Spleen (tissue), 7 donors: Measurements from ENCODE around the gene OXT.

ENCODE experiments used
- POLR2A ChIP-seq, 3 donors: fragments of 450-650 bp; IDR thresholded peaks; one replicate each; pipeline ENCODE4 v1.5.1; 2017; ENCODE audit warnings: antibody characterized with exemption in 3 of 3, mild to moderate bottlenecking in 1 of 3
- TF ChIP-seq, protein P1 (sequence below), 11 experiments: fragments of 200-600 bp in 7 of 11; fragments of 450-650 bp in 4 of 11; sonication (generic) in 4 of 11; IDR thresholded peaks in 8 of 11; conservative IDR thresholded peaks in 3 of 11; 1 replicate in 7 of 11; 2 replicates in 4 of 11; pipeline versions ENCODE4 v1.4.0 to v1.8.0; 2016 to 2021; ENCODE audit warnings: antibody characterized with exemption in 11 of 11, inconsistent platforms in 4 of 11, mild to moderate bottlenecking in 1 of 11
- donor health status: DM: no; HTN: no; CAD: no; lungs with moderate emphysema.
- donor health status: DM: no; HTN: no; CAD: no.
- donor health status: DM: no; HTN: no; CAD: no.

DNA sequence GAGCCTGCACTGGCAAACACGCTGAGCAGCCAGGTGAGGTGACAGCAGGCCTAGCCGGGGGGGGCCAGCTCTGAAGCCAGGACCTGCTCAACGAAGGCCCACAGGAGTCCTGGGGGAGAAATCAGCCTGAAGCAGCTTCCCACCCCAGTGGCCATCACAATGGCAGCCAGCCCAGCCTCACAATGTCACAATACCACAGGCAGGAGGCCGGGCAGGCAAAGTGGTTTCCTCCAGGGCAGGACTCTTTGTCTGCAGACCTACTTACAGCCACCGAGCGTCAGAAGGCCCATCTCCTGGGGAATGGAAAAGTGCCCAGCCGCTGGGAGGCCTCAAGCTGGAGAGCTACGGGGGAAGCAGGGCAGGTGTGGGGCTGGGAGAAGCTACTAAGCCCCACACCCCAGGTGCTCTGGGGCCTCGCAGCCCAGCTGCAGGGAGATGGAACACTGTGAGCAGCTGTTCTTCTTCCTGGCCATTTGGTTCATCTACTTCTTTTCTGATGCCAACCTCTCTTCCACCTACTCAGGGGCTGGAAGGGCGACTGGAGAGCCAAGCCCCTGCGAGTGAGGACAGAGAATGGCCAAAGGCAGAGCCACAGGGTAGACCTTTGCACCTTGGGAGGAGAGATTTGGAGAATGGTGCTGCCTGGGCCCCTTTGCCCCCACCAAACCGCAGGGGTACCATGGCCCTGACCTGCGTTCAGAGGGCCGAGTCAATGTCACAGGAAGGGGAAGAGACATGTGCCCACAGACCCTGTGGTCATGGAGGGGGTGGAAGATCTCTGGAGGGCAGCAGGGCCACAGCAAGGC, 35.4 kb downstream of the OXT start:
- TF ChIP-seq, protein P1, sequence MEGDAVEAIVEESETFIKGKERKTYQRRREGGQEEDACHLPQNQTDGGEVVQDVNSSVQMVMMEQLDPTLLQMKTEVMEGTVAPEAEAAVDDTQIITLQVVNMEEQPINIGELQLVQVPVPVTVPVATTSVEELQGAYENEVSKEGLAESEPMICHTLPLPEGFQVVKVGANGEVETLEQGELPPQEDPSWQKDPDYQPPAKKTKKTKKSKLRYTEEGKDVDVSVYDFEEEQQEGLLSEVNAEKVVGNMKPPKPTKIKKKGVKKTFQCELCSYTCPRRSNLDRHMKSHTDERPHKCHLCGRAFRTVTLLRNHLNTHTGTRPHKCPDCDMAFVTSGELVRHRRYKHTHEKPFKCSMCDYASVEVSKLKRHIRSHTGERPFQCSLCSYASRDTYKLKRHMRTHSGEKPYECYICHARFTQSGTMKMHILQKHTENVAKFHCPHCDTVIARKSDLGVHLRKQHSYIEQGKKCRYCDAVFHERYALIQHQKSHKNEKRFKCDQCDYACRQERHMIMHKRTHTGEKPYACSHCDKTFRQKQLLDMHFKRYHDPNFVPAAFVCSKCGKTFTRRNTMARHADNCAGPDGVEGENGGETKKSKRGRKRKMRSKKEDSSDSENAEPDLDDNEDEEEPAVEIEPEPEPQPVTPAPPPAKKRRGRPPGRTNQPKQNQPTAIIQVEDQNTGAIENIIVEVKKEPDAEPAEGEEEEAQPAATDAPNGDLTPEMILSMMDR (IDR thresholded peaks at IDR 0.05 in 8 of 11, conservative IDR thresholded peaks at IDR 0.05 in 3 of 11): no peak
- TF ChIP-seq POLR2A (IDR thresholded peaks at IDR 0.05): no peak
